ENCODE measurements around the gene PCDHGA3. TPM values are rescaled to one million over a fixed set of nuclear protein-coding genes. Genes with fewer than 3 reads are reported as not detected.

PCDHGA3 gene
- total and polyA plus RNA-seq, 2 experiments from 2014 or later: 0.63 to 0.90 TPM

DNA sequence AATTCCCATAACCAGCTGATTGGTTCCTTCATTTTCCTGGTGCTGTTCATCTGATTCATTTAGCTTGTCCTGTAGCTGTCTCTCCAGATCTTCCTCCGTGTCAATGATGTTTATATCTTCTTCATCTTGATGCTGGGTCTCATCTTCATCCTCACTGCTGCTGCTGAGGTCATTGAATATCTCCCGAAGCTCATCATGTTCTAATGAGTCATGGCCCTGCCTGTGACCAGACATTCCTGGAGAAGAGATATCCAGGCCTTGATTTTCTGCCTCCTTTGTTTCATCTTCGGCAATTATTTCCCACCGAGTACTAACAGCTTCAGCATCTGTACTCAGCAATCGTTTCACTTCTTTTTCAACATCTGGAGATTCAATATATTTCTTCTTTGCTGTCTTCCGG, 24.4 kb upstream of the PCDHGA3 start:
- no peaks in the 10 kb centered on the region for H3K9me2 ChIP-seq (ENCODE audit: insufficient read depth)
- H4K20me1 ChIP-seq (replicated peaks; ENCODE audit: insufficient read depth): peaks cover 24% of the 10 kb centered on the region
- no peak overlapping the region for H3K27ac Mint-ChIP-seq
- H3K27me3 ChIP-seq (ENCODE audit: insufficient read depth): no peaks in the 10 kb centered on the region
- peak overlapping the region; percentile 67 for H3K4me3 ChIP-seq
- H3K36me3 Mint-ChIP-seq (ENCODE audit: low read depth): peaks cover 57% of the 10 kb centered on the region
- peak overlapping the region; percentile 80 for H3K4me2 ChIP-seq
- ATAC-seq (no peak), DNase-seq (ENCODE audit: low spot score) (no peak)
- peaks cover 44% of the 10 kb centered on the region for H3K79me2 ChIP-seq (replicated peaks; ENCODE audit: insufficient read depth)
- no peak overlapping the region for H3K27ac ChIP-seq (ENCODE audit: low read depth)
- H3K27me3 Mint-ChIP-seq (ENCODE audit: insufficient read depth, low read depth, poor library complexity): peaks cover 15% of the 10 kb centered on the region
- H3K9me3 Mint-ChIP-seq: peaks cover 53% of the 10 kb centered on the region
- peaks cover 10% of the 10 kb centered on the region for H3K4me1 Mint-ChIP-seq
- no peaks in the 10 kb centered on the region for H3F3A ChIP-seq (replicated peaks; ENCODE audit: low read depth)
- H3K36me3 ChIP-seq (ENCODE audit: insufficient read depth): peaks cover 13% of the 10 kb centered on the region
- peaks cover 14% of the 10 kb centered on the region; the same call in 1 of the 2 replicates for H3K4me1 ChIP-seq (ENCODE audit: insufficient read depth)
- no peak overlapping the region for H2AFZ ChIP-seq
- peak overlapping the region; percentile 95 for H3K4me3 Mint-ChIP-seq
- no peak for TF ChIP-seq ZNF114 (CRISPR knock-in tag; IDR thresholded peaks at IDR 0.05)
- TF ChIP-seq, protein P1, sequence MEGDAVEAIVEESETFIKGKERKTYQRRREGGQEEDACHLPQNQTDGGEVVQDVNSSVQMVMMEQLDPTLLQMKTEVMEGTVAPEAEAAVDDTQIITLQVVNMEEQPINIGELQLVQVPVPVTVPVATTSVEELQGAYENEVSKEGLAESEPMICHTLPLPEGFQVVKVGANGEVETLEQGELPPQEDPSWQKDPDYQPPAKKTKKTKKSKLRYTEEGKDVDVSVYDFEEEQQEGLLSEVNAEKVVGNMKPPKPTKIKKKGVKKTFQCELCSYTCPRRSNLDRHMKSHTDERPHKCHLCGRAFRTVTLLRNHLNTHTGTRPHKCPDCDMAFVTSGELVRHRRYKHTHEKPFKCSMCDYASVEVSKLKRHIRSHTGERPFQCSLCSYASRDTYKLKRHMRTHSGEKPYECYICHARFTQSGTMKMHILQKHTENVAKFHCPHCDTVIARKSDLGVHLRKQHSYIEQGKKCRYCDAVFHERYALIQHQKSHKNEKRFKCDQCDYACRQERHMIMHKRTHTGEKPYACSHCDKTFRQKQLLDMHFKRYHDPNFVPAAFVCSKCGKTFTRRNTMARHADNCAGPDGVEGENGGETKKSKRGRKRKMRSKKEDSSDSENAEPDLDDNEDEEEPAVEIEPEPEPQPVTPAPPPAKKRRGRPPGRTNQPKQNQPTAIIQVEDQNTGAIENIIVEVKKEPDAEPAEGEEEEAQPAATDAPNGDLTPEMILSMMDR (conservative IDR thresholded peaks at IDR 0.05; ENCODE audit: low read depth in 2 of 2): no peak
- no peak for TF ChIP-seq NANOG (IDR thresholded peaks at IDR 0.05; ENCODE audit: borderline replicate concordance)
- no peak for TF ChIP-seq STAT1 (IDR thresholded peaks at IDR 0.05; ENCODE audit: unreplicated experiment)
- no peak for TF ChIP-seq ZNF331 (CRISPR knock-in tag; IDR thresholded peaks at IDR 0.05; ENCODE audit: low read depth)
- TF ChIP-seq, protein P2, sequence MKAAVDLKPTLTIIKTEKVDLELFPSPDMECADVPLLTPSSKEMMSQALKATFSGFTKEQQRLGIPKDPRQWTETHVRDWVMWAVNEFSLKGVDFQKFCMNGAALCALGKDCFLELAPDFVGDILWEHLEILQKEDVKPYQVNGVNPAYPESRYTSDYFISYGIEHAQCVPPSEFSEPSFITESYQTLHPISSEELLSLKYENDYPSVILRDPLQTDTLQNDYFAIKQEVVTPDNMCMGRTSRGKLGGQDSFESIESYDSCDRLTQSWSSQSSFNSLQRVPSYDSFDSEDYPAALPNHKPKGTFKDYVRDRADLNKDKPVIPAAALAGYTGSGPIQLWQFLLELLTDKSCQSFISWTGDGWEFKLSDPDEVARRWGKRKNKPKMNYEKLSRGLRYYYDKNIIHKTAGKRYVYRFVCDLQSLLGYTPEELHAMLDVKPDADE (IDR thresholded peaks at IDR 0.05): no peak
- no peak for TF ChIP-seq JUNB (IDR thresholded peaks at IDR 0.05; ENCODE audit: unreplicated experiment)
- no peak for TF ChIP-seq EZH2phosphoT487 (IDR thresholded peaks at IDR 0.05; ENCODE audit: unreplicated experiment)
- no peak for TF ChIP-seq EZH2 (IDR thresholded peaks at IDR 0.05; ENCODE audit: low read depth, unreplicated experiment)
- no peak for TF ChIP-seq POLR2AphosphoS5 (IDR thresholded peaks at IDR 0.05; ENCODE audit: low read depth)
- TF ChIP-seq, protein P3, sequence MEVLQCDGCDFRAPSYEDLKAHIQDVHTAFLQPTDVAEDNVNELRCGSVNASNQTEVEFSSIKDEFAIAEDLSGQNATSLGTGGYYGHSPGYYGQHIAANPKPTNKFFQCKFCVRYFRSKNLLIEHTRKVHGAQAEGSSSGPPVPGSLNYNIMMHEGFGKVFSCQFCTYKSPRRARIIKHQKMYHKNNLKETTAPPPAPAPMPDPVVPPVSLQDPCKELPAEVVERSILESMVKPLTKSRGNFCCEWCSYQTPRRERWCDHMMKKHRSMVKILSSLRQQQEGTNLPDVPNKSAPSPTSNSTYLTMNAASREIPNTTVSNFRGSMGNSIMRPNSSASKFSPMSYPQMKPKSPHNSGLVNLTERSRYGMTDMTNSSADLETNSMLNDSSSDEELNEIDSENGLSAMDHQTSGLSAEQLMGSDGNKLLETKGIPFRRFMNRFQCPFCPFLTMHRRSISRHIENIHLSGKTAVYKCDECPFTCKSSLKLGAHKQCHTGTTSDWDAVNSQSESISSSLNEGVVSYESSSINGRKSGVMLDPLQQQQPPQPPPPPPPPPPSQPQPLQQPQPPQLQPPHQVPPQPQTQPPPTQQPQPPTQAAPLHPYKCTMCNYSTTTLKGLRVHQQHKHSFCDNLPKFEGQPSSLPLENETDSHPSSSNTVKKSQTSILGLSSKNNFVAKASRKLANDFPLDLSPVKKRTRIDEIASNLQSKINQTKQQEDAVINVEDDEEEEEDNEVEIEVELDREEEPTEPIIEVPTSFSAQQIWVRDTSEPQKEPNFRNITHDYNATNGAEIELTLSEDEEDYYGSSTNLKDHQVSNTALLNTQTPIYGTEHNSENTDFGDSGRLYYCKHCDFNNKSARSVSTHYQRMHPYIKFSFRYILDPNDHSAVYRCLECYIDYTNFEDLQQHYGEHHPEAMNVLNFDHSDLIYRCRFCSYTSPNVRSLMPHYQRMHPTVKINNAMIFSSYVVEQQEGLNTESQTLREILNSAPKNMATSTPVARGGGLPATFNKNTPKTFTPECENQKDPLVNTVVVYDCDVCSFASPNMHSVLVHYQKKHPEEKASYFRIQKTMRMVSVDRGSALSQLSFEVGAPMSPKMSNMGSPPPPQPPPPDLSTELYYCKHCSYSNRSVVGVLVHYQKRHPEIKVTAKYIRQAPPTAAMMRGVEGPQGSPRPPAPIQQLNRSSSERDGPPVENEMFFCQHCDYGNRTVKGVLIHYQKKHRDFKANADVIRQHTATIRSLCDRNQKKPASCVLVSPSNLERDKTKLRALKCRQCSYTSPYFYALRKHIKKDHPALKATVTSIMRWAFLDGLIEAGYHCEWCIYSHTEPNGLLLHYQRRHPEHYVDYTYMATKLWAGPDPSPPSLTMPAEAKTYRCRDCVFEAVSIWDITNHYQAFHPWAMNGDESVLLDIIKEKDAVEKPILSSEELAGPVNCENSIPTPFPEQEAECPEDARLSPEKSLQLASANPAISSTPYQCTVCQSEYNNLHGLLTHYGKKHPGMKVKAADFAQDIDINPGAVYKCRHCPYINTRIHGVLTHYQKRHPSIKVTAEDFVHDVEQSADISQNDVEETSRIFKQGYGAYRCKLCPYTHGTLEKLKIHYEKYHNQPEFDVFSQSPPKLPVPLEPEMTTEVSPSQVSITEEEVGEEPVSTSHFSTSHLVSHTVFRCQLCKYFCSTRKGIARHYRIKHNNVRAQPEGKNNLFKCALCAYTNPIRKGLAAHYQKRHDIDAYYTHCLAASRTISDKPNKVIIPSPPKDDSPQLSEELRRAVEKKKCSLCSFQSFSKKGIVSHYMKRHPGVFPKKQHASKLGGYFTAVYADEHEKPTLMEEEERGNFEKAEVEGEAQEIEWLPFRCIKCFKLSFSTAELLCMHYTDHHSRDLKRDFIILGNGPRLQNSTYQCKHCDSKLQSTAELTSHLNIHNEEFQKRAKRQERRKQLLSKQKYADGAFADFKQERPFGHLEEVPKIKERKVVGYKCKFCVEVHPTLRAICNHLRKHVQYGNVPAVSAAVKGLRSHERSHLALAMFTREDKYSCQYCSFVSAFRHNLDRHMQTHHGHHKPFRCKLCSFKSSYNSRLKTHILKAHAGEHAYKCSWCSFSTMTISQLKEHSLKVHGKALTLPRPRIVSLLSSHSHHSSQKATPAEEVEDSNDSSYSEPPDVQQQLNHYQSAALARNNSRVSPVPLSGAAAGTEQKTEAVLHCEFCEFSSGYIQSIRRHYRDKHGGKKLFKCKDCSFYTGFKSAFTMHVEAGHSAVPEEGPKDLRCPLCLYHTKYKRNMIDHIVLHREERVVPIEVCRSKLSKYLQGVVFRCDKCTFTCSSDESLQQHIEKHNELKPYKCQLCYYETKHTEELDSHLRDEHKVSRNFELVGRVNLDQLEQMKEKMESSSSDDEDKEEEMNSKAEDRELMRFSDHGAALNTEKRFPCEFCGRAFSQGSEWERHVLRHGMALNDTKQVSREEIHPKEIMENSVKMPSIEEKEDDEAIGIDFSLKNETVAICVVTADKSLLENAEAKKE (CRISPR knock-in tag; IDR thresholded peaks at IDR 0.05): no peak
- TF ChIP-seq, protein P4, sequence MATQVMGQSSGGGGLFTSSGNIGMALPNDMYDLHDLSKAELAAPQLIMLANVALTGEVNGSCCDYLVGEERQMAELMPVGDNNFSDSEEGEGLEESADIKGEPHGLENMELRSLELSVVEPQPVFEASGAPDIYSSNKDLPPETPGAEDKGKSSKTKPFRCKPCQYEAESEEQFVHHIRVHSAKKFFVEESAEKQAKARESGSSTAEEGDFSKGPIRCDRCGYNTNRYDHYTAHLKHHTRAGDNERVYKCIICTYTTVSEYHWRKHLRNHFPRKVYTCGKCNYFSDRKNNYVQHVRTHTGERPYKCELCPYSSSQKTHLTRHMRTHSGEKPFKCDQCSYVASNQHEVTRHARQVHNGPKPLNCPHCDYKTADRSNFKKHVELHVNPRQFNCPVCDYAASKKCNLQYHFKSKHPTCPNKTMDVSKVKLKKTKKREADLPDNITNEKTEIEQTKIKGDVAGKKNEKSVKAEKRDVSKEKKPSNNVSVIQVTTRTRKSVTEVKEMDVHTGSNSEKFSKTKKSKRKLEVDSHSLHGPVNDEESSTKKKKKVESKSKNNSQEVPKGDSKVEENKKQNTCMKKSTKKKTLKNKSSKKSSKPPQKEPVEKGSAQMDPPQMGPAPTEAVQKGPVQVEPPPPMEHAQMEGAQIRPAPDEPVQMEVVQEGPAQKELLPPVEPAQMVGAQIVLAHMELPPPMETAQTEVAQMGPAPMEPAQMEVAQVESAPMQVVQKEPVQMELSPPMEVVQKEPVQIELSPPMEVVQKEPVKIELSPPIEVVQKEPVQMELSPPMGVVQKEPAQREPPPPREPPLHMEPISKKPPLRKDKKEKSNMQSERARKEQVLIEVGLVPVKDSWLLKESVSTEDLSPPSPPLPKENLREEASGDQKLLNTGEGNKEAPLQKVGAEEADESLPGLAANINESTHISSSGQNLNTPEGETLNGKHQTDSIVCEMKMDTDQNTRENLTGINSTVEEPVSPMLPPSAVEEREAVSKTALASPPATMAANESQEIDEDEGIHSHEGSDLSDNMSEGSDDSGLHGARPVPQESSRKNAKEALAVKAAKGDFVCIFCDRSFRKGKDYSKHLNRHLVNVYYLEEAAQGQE (IDR thresholded peaks at IDR 0.05; ENCODE audit: unreplicated experiment): no peak
- TF ChIP-seq CREB1 (CRISPR knock-in tag; IDR thresholded peaks at IDR 0.05; ENCODE audit: low read depth): no peak

Data from GM23338 (cell line).